GM06990 (cell line): ENCODE results near the gene RBP2.

Source experiments
- DNase-seq: peaks from one replicate; pipeline ENCODE4 v3.0.0-alpha.2; 2011; ENCODE audit not compliant: insufficient read length; ENCODE audit errors: extremely low read depth
- H3K27me3 ChIP-seq: replicated peaks from 2 replicates; pipeline ENCODE4 v1.6.0; 2011; ENCODE audit warnings: low read length; ENCODE audit not compliant: control insufficient read depth, insufficient read depth
- H3K36me3 ChIP-seq: 2 replicates; pipeline ENCODE4 v1.5.1; 2011; ENCODE audit warnings: low read length; ENCODE audit not compliant: control insufficient read depth, insufficient read depth
- H3K4me3 ChIP-seq: replicated peaks from 2 replicates; pipeline ENCODE4 v1.5.1; 2011; ENCODE audit warnings: low read depth, mild to moderate bottlenecking, control low read depth, low read length
- TF ChIP-seq, protein P1 (sequence below): IDR thresholded peaks from 2 replicates; pipeline ENCODE4 v1.5.1; 2011; ENCODE audit warnings: low read length, control low read depth, mild to moderate bottlenecking, inconsistent platforms; ENCODE audit not compliant: insufficient read depth, poor library complexity, severe bottlenecking

The RBP2 gene

GRCh38 chr3:139517321-139518065 is 41.2 kb upstream of the RBP2 start:
- H3K4me3 ChIP-seq: no peak overlapping the region
- no peaks in the 10 kb centered on the region for H3K36me3 ChIP-seq
- DNase-seq: no peak
- H3K27me3 ChIP-seq: peaks cover 1% of the 10 kb centered on the region; the same call in 1 of the 2 replicates
- TF ChIP-seq, protein P1, sequence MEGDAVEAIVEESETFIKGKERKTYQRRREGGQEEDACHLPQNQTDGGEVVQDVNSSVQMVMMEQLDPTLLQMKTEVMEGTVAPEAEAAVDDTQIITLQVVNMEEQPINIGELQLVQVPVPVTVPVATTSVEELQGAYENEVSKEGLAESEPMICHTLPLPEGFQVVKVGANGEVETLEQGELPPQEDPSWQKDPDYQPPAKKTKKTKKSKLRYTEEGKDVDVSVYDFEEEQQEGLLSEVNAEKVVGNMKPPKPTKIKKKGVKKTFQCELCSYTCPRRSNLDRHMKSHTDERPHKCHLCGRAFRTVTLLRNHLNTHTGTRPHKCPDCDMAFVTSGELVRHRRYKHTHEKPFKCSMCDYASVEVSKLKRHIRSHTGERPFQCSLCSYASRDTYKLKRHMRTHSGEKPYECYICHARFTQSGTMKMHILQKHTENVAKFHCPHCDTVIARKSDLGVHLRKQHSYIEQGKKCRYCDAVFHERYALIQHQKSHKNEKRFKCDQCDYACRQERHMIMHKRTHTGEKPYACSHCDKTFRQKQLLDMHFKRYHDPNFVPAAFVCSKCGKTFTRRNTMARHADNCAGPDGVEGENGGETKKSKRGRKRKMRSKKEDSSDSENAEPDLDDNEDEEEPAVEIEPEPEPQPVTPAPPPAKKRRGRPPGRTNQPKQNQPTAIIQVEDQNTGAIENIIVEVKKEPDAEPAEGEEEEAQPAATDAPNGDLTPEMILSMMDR: no peak

- Histone ChIP-seq H3K27me3 (peaks cover 1% of the 10 kb centered on the region; the same call in 1 of the 2 replicates), H3K4me3 (no peak overlapping the region), H3K36me3 (no peaks in the 10 kb centered on the region)
- DNase-seq: no peak
- TF ChIP-seq, protein P1: no peak
Measured at GRCh38 chr3:139514741-139515140, 38.4 kb upstream of the RBP2 start.

GRCh38 chr3:139509631-139510030 is 33.3 kb upstream of the RBP2 start:
- no peak for DNase-seq
- Histone ChIP-seq H3K36me3 (no peaks in the 10 kb centered on the region), H3K27me3 (no peaks in the 10 kb centered on the region), H3K4me3 (no peak overlapping the region)
- TF ChIP-seq, protein P1: no peak

GRCh38 chr3:139506766-139507165 is 30.4 kb upstream of the RBP2 start:
- H3K4me3 ChIP-seq: no peak overlapping the region
- TF ChIP-seq, protein P1: no peak
- no peaks in the 10 kb centered on the region for H3K27me3 ChIP-seq
- no peak for DNase-seq
- H3K36me3 ChIP-seq: no peaks in the 10 kb centered on the region

DNA sequence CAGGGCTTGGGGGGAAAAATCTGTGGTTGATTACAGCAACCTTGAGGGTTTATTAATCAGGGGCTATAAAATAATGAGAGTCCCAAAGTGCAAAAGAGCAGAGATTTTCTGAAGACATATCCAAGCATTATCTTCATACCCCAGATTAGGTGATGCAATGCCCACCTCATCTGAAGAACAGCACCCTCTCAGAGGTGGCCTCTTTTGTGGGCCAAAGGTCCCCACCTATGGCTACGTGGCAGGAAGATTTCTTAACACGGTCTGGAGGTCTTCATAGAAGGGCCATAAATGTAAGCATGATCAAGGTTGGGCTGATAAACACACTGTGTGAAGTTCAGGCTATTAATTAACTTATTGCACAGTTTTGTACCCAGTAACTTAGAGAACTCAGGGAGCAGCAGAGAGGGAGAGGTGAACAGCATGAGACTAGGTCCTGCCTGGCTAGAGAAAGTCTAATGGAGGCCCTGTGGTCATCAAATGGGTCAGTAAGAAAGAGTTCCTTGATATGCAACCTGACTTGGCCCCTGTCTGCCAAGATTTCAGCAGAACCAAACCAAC is 29.6 kb upstream of the RBP2 start:
- Histone ChIP-seq H3K36me3 (no peaks in the 10 kb centered on the region), H3K27me3 (no peaks in the 10 kb centered on the region), H3K4me3 (no peak overlapping the region)
- DNase-seq: no peak
- TF ChIP-seq, protein P1: no peak
